Activated CD8-positive, alpha-beta memory T cell treated with anti-CD3 and anti-CD28 coated beads, Interleukin-2, amount 50 U/mL, for 1 hour (primary cell): ENCODE measurements around the gene TKTL2.

ENCODE experiments used
- DNase-seq: peaks from one replicate; pipeline ENCODE4 v3.0.0-alpha.2; 2020; ENCODE audit errors: extremely low read depth

TKTL2 gene

GRCh38 chr4:163473576-163473975, at the start of gene TKTL2:
Gene TKTL2, minus strand, starts transcription at chr4:163473754. Its CDS starts 20 bp downstream, at chr4:163473734.
- DNase-seq = no peak

GRCh38 chr4:163515198-163515597, 41.6 kb upstream of the TKTL2 start:
- no peak for DNase-seq

- DNase-seq = no peak
Measured at GRCh38 chr4:163505374-163505773, 31.8 kb upstream of the TKTL2 start.

- no peak for DNase-seq
Measured at GRCh38 chr4:163500586-163500985, 27.0 kb upstream of the TKTL2 start.

- DNase-seq = no peak
Measured at GRCh38 chr4:163495900-163496299, 22.3 kb upstream of the TKTL2 start.

GRCh38 chr4:163494360-163495241, 21.0 kb upstream of the TKTL2 start, which contains the start of gene TMA16:
Gene TMA16, plus strand, starts transcription at chr4:163494690. Its CDS starts 112 bp downstream, at chr4:163494802.
- DNase-seq = peak; percentile 62

- no peak for DNase-seq
Measured at GRCh38 chr4:163493643-163494359, 20.2 kb upstream of the TKTL2 start.

- DNase-seq = no peak
Measured at GRCh38 chr4:163492951-163493504, 19.5 kb upstream of the TKTL2 start.

- DNase-seq = no peak
Measured at GRCh38 chr4:163489929-163490328, 16.4 kb upstream of the TKTL2 start.

- DNase-seq = no peak
Measured at GRCh38 chr4:163486321-163486720, 12.8 kb upstream of the TKTL2 start.

- DNase-seq = no peak
Measured at GRCh38 chr4:163485589-163485988, 12.0 kb upstream of the TKTL2 start.

- peak; percentile 13 for DNase-seq
Measured at GRCh38 chr4:163484906-163485305, 11.4 kb upstream of the TKTL2 start.

GRCh38 chr4:163482190-163482589, 8.6 kb upstream of the TKTL2 start:
- no peak for DNase-seq

- no peak for DNase-seq
Measured at GRCh38 chr4:163476761-163477438, 3.3 kb upstream of the TKTL2 start.

GRCh38 chr4:163474027-163474426, 473 bp upstream of the TKTL2 start:
- DNase-seq = no peak

- no peak for DNase-seq
Measured at GRCh38 chr4:163473130-163473529, 424 bp downstream of the TKTL2 start.

- no peak for DNase-seq
Measured at GRCh38 chr4:163470391-163470790, 3.2 kb downstream of the TKTL2 start.

- DNase-seq = no peak
Measured at GRCh38 chr4:163467082-163467770, 6.3 kb downstream of the TKTL2 start.

GRCh38 chr4:163462556-163462955, 11.0 kb downstream of the TKTL2 start:
- DNase-seq = no peak

GRCh38 chr4:163448540-163449203, 24.9 kb downstream of the TKTL2 start:
- no peak for DNase-seq

GRCh38 chr4:163447481-163447880, 26.1 kb downstream of the TKTL2 start:
- no peak for DNase-seq
